Right lobe of liver (tissue), 6 donors: ENCODE data around the gene MUSTN1. TPM values are rescaled to one million over a fixed set of nuclear protein-coding genes. Genes with fewer than 3 reads are reported as not detected.
A peak's percentile ranks its signal among the peaks of the same experiment; 100 is the strongest.

Experiments used
- ATAC-seq, 4 donors: fragments of 200-7000 bp; cut with Tn5 transposase; one replicate each; pipeline ENCODE4 v1.9.1; 2020; ENCODE audit warnings: mild to moderate bottlenecking in 4 of 4, moderate library complexity in 4 of 4
- DNase-seq, 3 donors: peaks; one replicate each; pipeline ENCODE4 v3.0.0-alpha.2; 2020
- H3K27ac ChIP-seq, 3 donors: fragments of 200-600 bp; one replicate each; pipeline ENCODE4 v1.8.0; 2022
- H3K27me3 ChIP-seq, 2 donors: fragments of 200-600 bp; one replicate each; pipeline ENCODE4 v1.8.0; 2022
- H3K36me3 ChIP-seq, 4 donors: fragments of 200-600 bp; sonication (generic) in 1 of 4; one replicate each; pipeline versions ENCODE4 v1.5.1 to v1.8.0; 2017 to 2022; ENCODE audit warnings: control low read depth in 1 of 4
- H3K4me1 ChIP-seq, 4 donors: fragments of 200-600 bp; sonication (generic) in 1 of 4; one replicate each; pipeline versions ENCODE4 v1.5.1 to v1.8.0; 2017 to 2022; ENCODE audit warnings: control low read depth in 1 of 4
- H3K4me3 ChIP-seq, 3 donors: fragments of 200-600 bp; one replicate each; pipeline ENCODE4 v1.8.0; 2022
- H3K9me3 ChIP-seq, 4 donors: fragments of 200-600 bp; sonication (generic) in 1 of 4; one replicate each; pipeline versions ENCODE4 v1.5.1 to v1.8.0; 2017 to 2022; ENCODE audit warnings: control low read depth in 1 of 4
- POLR2A ChIP-seq: fragments of 450-650 bp; IDR thresholded peaks from one replicate; pipeline ENCODE4 v1.6.1; 2017; ENCODE audit warnings: antibody characterized with exemption, mild to moderate bottlenecking
- WGBS: methylation state at CpG from one replicate; pipeline ENCODE4 v1.1.6; 2018; ENCODE audit warnings: low coverage, low lambda C conversion rate; ENCODE audit not compliant: insufficient coverage; ENCODE audit errors: missing lambda C conversion rate; 5-methylcytosine and 5-hydroxymethylcytosine counted together
- intact Hi-C, 2 donors: fragments of 100-400 bp; cut with DNase I; formaldehyde crosslinking; loops; one replicate each; pipeline versions ENCODE4 v1.11.2 to v1.14.1; 2022
- long read RNA-seq: library from polyadenylated mRNA; unstranded; transcript quantifications from one replicate; pipeline ENCODE4 v2.0.0, GENCODE V29; 2019
- total RNA-seq, 6 experiments: library from RNA; depleted of rRNA in 2 of 6; stranded (reverse); fragments of >200 nt in 2 of 6; fragmentation: NEBNext Ultra II Directional in 3 of 6; extraction: Animal tissue kit (Norgen Biotek cat#: 25700) in 3 of 6; gene quantifications; one replicate each; pipeline versions ENCODE4 v1.1.0 to v1.2.4, GENCODE V29; 2016 to 2023
- TF ChIP-seq, protein P1 (sequence below), 4 donors: fragments of 200-600 bp in 3 of 4; fragments of 450-650 bp in 1 of 4; IDR thresholded peaks; one replicate each; pipeline versions ENCODE4 v1.5.1 to v1.8.0; 2016 to 2022; ENCODE audit warnings: antibody characterized with exemption in 4 of 4, mild to moderate bottlenecking in 2 of 4
- donor health status: DM: no; HTN: yes; CAD: no.
- donor health status: DM: no; HTN: no; CAD: no.
- donor health status: DM: no; HTN: no; CAD: no.
- donor health status: DM: no; HTN: yes; CAD: no.
- donor health status: DM: no; HTN: yes; CAD: no.

The MUSTN1 gene
- 1 to 10 TPM in 3 of 6 experiments, under 1 TPM in 1, not detected in 2; 0.59 to 9.9 (median 5.7) TPM for total RNA-seq
- long read RNA-seq, partial matches to known transcripts, result 0 of 4 reads
- long read RNA-seq, other reads (novel, unspliced or antisense), result 0 of 4 reads

- Histone ChIP-seq H3K36me3 (peaks cover 0 to 8% (median 0%) of the 10 kb centered on the region in 4 donors), H3K9me3 (no peaks in the 10 kb centered on the region), H3K27ac (peak within 1 kb of the TSS in 1 of 3 donors; percentile 38), H3K4me3 (no peak within 1 kb of the TSS), H3K27me3 (no peaks in the 10 kb centered on the region), H3K4me1 (peaks cover 0 to 53% (median 16%) of the 10 kb centered on the region in 4 donors)
- intact Hi-C loops, result no loop called here
- ATAC-seq (peak in 3 of 4 donors; percentile 3 to 28 (median 4)), DNase-seq (peak in 2 of 3 donors; percentile 65 to 75)
- WGBS, result 18% methylated on average over 4 of the region's 11 CpGs
- TF ChIP-seq POLR2A, result no peak
- TF ChIP-seq, protein P1, sequence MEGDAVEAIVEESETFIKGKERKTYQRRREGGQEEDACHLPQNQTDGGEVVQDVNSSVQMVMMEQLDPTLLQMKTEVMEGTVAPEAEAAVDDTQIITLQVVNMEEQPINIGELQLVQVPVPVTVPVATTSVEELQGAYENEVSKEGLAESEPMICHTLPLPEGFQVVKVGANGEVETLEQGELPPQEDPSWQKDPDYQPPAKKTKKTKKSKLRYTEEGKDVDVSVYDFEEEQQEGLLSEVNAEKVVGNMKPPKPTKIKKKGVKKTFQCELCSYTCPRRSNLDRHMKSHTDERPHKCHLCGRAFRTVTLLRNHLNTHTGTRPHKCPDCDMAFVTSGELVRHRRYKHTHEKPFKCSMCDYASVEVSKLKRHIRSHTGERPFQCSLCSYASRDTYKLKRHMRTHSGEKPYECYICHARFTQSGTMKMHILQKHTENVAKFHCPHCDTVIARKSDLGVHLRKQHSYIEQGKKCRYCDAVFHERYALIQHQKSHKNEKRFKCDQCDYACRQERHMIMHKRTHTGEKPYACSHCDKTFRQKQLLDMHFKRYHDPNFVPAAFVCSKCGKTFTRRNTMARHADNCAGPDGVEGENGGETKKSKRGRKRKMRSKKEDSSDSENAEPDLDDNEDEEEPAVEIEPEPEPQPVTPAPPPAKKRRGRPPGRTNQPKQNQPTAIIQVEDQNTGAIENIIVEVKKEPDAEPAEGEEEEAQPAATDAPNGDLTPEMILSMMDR (IDR thresholded peaks at IDR 0.05), result no peak
Observed at GRCh38 chr3:52834871-52835501, at the start of gene MUSTN1. TSS of gene MUSTN1 (minus strand) at chr3:52835019. CDS start at chr3:52834948, 71 bp downstream.

DNA sequence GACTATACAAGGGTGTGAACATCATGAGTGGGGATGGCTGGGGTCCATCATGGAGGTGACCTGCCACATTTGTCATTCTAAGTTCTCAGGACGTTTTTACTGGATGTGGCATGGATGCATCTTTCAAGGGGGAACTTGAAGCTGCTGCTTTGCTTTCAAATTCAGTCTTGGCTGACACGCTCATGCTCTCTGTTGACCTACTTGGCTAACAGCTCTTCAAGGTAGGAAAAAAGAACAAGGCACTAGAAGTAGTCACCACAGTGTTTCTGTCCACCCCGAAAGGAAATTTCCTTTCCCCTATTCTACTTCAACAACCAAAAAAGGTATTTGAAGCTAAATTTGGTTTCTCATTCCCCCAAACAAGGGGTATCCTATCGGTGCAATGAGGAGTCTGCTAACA lies 47.6 kb upstream of the MUSTN1 start:
- DNase-seq, result no peak
- H3K36me3 ChIP-seq, result peaks cover 0 to 3% (median under 1%) of the 10 kb centered on the region in 4 donors
- no peaks in the 10 kb centered on the region for H3K9me3 ChIP-seq
- ATAC-seq, result no peak
- TF ChIP-seq, protein P1 (IDR thresholded peaks at IDR 0.05), result no peak
- TF ChIP-seq POLR2A, result no peak
- intact Hi-C loops, result no loop called here
- H3K27ac ChIP-seq, result no peak overlapping the region
- no peaks in the 10 kb centered on the region for H3K27me3 ChIP-seq
- H3K4me1 ChIP-seq, result peaks cover 0 to 11% (median 0%) of the 10 kb centered on the region in 4 donors
- H3K4me3 ChIP-seq, result no peak overlapping the region
- 95% methylated on average over 3 of the region's 4 CpGs for WGBS

DNA sequence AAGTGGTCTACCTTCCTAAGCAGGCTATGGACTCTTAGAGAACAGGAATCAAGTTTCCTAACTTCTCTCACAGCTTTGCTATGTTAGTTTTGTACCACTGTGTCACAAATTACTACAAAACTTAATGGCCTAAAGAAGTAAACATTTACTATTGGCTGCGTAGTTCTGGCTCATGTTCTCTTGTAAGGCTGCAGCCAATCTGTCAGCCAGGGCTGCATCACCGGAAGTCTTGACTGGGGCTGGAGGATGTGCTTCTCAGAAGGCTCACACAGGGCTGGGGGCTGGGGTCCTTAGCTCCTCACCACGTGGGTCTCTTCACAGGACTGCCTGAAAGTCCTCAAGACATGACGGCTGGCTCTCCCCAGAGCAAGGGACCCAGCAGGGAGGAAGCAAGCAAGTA lies 47.1 kb upstream of the MUSTN1 start:
- Histone ChIP-seq H3K4me3 (no peak overlapping the region), H3K9me3 (no peaks in the 10 kb centered on the region), H3K27me3 (no peaks in the 10 kb centered on the region), H3K36me3 (peaks cover 0 to 3% (median under 1%) of the 10 kb centered on the region in 4 donors), H3K4me1 (peaks cover 0 to 11% (median 0%) of the 10 kb centered on the region in 4 donors), H3K27ac (no peak overlapping the region)
- WGBS, result 100% methylated on average over 1 of the region's 4 CpGs
- ATAC-seq (no peak), DNase-seq (no peak)
- TF ChIP-seq, protein P1 (IDR thresholded peaks at IDR 0.05), result no peak
- no peak for TF ChIP-seq POLR2A
- intact Hi-C loops, result no loop called here

DNA sequence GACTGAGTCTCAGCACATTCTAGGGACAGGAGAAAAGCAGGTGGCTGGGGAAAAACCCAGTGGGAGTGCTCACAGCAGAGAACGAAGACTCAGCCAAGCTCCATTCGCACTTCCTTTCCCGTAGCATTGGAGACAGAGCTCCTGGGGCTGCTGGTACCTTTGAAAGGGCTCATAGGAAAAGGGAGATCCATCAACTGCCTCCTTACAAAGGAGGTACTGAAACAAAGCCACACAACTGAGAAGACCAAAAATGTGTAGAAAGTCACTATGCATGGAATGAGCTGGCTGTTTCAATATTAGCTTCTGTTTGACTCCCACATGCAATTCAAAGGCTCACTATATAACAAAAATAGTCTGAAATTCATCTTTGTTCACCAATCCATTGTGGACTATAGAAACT lies 45.7 kb upstream of the MUSTN1 start:
- Histone ChIP-seq H3K27ac (no peak overlapping the region), H3K4me3 (no peak overlapping the region), H3K4me1 (no peaks in the 10 kb centered on the region), H3K27me3 (no peaks in the 10 kb centered on the region), H3K36me3 (peaks cover 0 to 1% (median 0%) of the 10 kb centered on the region in 4 donors), H3K9me3 (no peaks in the 10 kb centered on the region)
- DNase-seq (no peak), ATAC-seq (no peak)
- TF ChIP-seq, protein P1 (IDR thresholded peaks at IDR 0.05), result no peak
- no peak for TF ChIP-seq POLR2A
- WGBS, result 92% methylated on average over 3 of the region's 3 CpGs
- intact Hi-C loops, result no loop called here
